HCT116 (cell line): Measurements from ENCODE around the gene FRG1.

Experiments used
- EZH2phosphoT487 ChIP-seq: fragments of 200-600 bp; IDR thresholded peaks from 2 replicates; pipeline ENCODE4 v1.6.1; 2018; ENCODE audit warnings: antibody characterized with exemption, borderline replicate concordance
- TF ChIP-seq, protein P1 (sequence below), 3 experiments: fragments of 200-600 bp in 1 of 3; sonication (generic) in 1 of 3; IDR thresholded peaks in 2 of 3; conservative IDR thresholded peaks in 1 of 3; 2 replicates each; pipeline ENCODE4 v1.5.1; 2012 to 2017; ENCODE audit warnings: low read depth in 2 of 3, low read length in 2 of 3, antibody characterized with exemption in 1 of 3, borderline replicate concordance in 1 of 3, control low read depth in 1 of 3, mild to moderate bottlenecking in 1 of 3, mixed read lengths in 1 of 3, mixed run types in 1 of 3, moderate library complexity in 1 of 3; ENCODE audit not compliant: insufficient read depth in 1 of 3

DNA sequence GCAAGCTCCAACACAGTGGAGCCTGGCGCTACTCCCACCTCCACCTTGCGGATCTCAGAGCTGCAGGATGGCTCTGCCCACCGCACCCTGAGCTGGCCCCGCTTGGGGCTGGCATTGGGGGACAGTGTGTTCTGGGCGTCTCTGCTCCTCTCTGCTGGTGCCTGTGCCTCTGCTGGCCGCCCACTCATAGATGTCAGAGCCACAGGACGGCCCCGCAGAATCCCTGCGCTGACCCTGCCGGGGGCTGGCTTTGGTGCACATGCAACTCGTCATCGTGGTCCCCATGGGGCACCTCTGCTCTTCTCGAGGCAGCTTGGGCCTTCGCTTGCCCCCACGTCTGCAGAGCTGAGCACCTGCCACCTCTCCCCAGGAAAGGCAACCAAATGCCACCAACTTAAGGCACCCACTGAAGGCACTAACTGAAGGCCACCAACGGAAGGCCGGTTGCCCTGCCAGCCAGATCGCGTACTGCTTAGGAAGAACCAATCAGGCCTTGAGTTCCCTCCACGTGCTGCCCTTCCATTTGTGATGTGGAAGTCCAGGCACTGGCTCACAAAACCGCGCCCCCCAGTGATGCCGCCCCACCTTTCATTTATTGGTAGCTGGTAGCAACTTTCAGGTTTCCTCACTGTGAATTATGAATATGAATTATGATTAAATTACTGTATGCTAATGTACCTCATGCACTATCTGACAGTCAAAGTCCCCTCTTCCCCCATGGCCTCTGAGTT lies 23.3 kb upstream of the FRG1 start:
- TF ChIP-seq, protein P1, sequence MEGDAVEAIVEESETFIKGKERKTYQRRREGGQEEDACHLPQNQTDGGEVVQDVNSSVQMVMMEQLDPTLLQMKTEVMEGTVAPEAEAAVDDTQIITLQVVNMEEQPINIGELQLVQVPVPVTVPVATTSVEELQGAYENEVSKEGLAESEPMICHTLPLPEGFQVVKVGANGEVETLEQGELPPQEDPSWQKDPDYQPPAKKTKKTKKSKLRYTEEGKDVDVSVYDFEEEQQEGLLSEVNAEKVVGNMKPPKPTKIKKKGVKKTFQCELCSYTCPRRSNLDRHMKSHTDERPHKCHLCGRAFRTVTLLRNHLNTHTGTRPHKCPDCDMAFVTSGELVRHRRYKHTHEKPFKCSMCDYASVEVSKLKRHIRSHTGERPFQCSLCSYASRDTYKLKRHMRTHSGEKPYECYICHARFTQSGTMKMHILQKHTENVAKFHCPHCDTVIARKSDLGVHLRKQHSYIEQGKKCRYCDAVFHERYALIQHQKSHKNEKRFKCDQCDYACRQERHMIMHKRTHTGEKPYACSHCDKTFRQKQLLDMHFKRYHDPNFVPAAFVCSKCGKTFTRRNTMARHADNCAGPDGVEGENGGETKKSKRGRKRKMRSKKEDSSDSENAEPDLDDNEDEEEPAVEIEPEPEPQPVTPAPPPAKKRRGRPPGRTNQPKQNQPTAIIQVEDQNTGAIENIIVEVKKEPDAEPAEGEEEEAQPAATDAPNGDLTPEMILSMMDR (IDR thresholded peaks at IDR 0.05 in 2 of 3, conservative IDR thresholded peaks at IDR 0.05 in 1 of 3; ENCODE audit: borderline replicate concordance in 1 of 3, insufficient read depth in 1 of 3, low read depth in 2 of 3, low read length in 2 of 3), result no peak
- TF ChIP-seq EZH2phosphoT487, result no peak
